SU-DHL-6 (cell line): ENCODE results near the gene GRAMD1B.
"Not testable (repeated sequence)": the region's sequence is repeated elsewhere in the genome, so short reads cannot be mapped to it uniquely, and the experiment has no call there.

ENCODE experiments used
- H2AFZ ChIP-seq: fragments of 200-600 bp; sonication (generic); 2 replicates; pipeline ENCODE4 v1.6.1; 2014; ENCODE audit warnings: low read depth, mild to moderate bottlenecking, moderate library complexity, mixed read lengths, antibody characterized with exemption, low read length; ENCODE audit not compliant: severe bottlenecking
- H3F3A ChIP-seq: fragments of 200-600 bp; shearing (Covaris generic); 2 replicates; pipeline ENCODE4 v1.6.0; 2016; ENCODE audit warnings: antibody characterized with exemption, mild to moderate bottlenecking; ENCODE audit not compliant: insufficient read depth
- H3K27ac ChIP-seq: fragments of 200-600 bp; sonication (generic); 2 replicates; pipeline ENCODE4 v1.5.1; 2016; ENCODE audit warnings: low read depth, mild to moderate bottlenecking, low read length, moderate library complexity, mixed read lengths
- H3K27me3 ChIP-seq: fragments of 200-600 bp; sonication (generic), shearing (Covaris generic); 2 replicates; pipeline ENCODE4 v1.6.0; 2014; ENCODE audit warnings: mild to moderate bottlenecking, low read length
- H3K36me3 ChIP-seq: fragments of 200-600 bp; sonication (generic); 2 replicates; pipeline ENCODE4 v1.6.1; 2014; ENCODE audit warnings: mild to moderate bottlenecking, low read length, mixed read lengths
- H3K4me2 ChIP-seq: fragments of 300-600, 200-600 bp; shearing (Covaris generic), sonication (generic); 2 replicates; pipeline ENCODE4 v1.6.0; 2014; ENCODE audit warnings: low read length, low read depth, mild to moderate bottlenecking; ENCODE audit not compliant: poor library complexity, severe bottlenecking
- H3K4me3 ChIP-seq: fragments of 200-600 bp; sonication (generic); 2 replicates; pipeline ENCODE4 v1.5.1; 2014; ENCODE audit warnings: antibody characterized with exemption, low read length, mild to moderate bottlenecking, mixed read lengths; ENCODE audit not compliant: insufficient read depth, poor library complexity, severe bottlenecking
- H3K79me2 ChIP-seq: fragments of 200-600 bp; sonication (generic); 2 replicates; pipeline ENCODE4 v1.6.1; 2014; ENCODE audit warnings: mild to moderate bottlenecking, low read length, moderate library complexity; ENCODE audit not compliant: insufficient read depth
- H3K9ac ChIP-seq: fragments of 200-600 bp; sonication (generic); 2 replicates; pipeline ENCODE4 v1.7.0; 2014; ENCODE audit warnings: mild to moderate bottlenecking, low read length
- H3K9me2 ChIP-seq: fragments of 200-600 bp; sonication (generic); replicated peaks from 2 replicates; pipeline ENCODE4 v1.6.1; 2014; ENCODE audit warnings: low read length; ENCODE audit not compliant: insufficient read depth
- H3K9me3 ChIP-seq: fragments of 200-600 bp; sonication (generic); 2 replicates; pipeline ENCODE4 v1.6.1; 2014; ENCODE audit warnings: low read length, mixed read lengths; ENCODE audit not compliant: insufficient read depth
- H4K20me1 ChIP-seq: fragments of 200-600 bp; sonication (generic); 2 replicates; pipeline ENCODE4 v1.6.1; 2014; ENCODE audit warnings: low read depth, mild to moderate bottlenecking, antibody characterized with exemption, low read length, moderate library complexity, mixed read lengths
- CTCF ChIP-seq: fragments of 200-600 bp; sonication (generic); IDR thresholded peaks from one replicate; pipeline ENCODE4 v1.5.1; 2017; ENCODE audit warnings: antibody characterized with exemption, mild to moderate bottlenecking, low read length, moderate library complexity; ENCODE audit not compliant: insufficient read depth, poor library complexity, severe bottlenecking
- EZH2phosphoT487 ChIP-seq: fragments of 200-600 bp; sonication (generic), shearing (Covaris generic); conservative IDR thresholded peaks from 2 replicates; pipeline ENCODE4 v1.6.1; 2018; ENCODE audit warnings: mild to moderate bottlenecking, antibody characterized with exemption, low read length, moderate library complexity, mixed read lengths

Gene GRAMD1B

GRCh38 chr11:123659311-123659710, 229.2 kb downstream of the GRAMD1B start:
- Histone ChIP-seq H3K27ac (no peak overlapping the region), H4K20me1 (no peaks in the 10 kb centered on the region), H3K9ac (no peak overlapping the region), H3K27me3 (no peaks in the 10 kb centered on the region), H3K4me2 (no peak overlapping the region), H3K9me3 (no peaks in the 10 kb centered on the region), H3K4me3 (no peak overlapping the region), H3K9me2 (no peaks in the 10 kb centered on the region), H3K36me3 (no peaks in the 10 kb centered on the region), H2AFZ (no peak overlapping the region), H3K79me2 (no peaks in the 10 kb centered on the region), H3F3A (no peaks in the 10 kb centered on the region)
- TF ChIP-seq CTCF (no peak), EZH2phosphoT487 (no peak)

GRCh38 chr11:123659965-123660364, 229.9 kb downstream of the GRAMD1B start:
- H3K79me2 ChIP-seq, H3K9ac ChIP-seq, H3K9me3 ChIP-seq, H4K20me1 ChIP-seq, H3F3A ChIP-seq, H3K4me3 ChIP-seq, H3K27me3 ChIP-seq, H3K27ac ChIP-seq, H3K9me2 ChIP-seq, H2AFZ ChIP-seq, H3K36me3 ChIP-seq, H3K4me2 ChIP-seq: not testable (repeated sequence)

GRCh38 chr11:123665306-123665705, 235.2 kb downstream of the GRAMD1B start:
- no peaks in the 10 kb centered on the region for H3K36me3 ChIP-seq
- no peak overlapping the region for H3K27ac ChIP-seq
- H3F3A ChIP-seq = no peaks in the 10 kb centered on the region
- H2AFZ ChIP-seq = no peak overlapping the region
- H3K79me2 ChIP-seq = no peaks in the 10 kb centered on the region
- no peak overlapping the region for H3K4me2 ChIP-seq
- no peak overlapping the region for H3K9ac ChIP-seq
- no peaks in the 10 kb centered on the region for H3K9me3 ChIP-seq
- no peak overlapping the region for H3K4me3 ChIP-seq
- H4K20me1 ChIP-seq = no peaks in the 10 kb centered on the region
- TF ChIP-seq CTCF (no peak), EZH2phosphoT487 (no peak)
- H3K9me2 ChIP-seq = no peaks in the 10 kb centered on the region
- no peaks in the 10 kb centered on the region for H3K27me3 ChIP-seq

- no peaks in the 10 kb centered on the region for H3K79me2 ChIP-seq
- no peak overlapping the region for H3K27ac ChIP-seq
- H3K27me3 ChIP-seq = no peaks in the 10 kb centered on the region
- no peak overlapping the region for H2AFZ ChIP-seq
- H3K4me3 ChIP-seq = no peak overlapping the region
- TF ChIP-seq CTCF (no peak), EZH2phosphoT487 (no peak)
- no peaks in the 10 kb centered on the region for H3K36me3 ChIP-seq
- no peaks in the 10 kb centered on the region for H3K9me2 ChIP-seq
- no peaks in the 10 kb centered on the region for H4K20me1 ChIP-seq
- no peaks in the 10 kb centered on the region for H3K9me3 ChIP-seq
- H3F3A ChIP-seq = no peaks in the 10 kb centered on the region
- H3K4me2 ChIP-seq = no peak overlapping the region
- H3K9ac ChIP-seq = no peak overlapping the region
Observed at GRCh38 chr11:123670081-123670480, 240.0 kb downstream of the GRAMD1B start.
